Uterus (tissue), 4 donors: Measurements from ENCODE around the gene PUSL1. TPM values are rescaled to one million over a fixed set of nuclear protein-coding genes. Genes with fewer than 3 reads are reported as not detected.

Source experiments
- DNase-seq, 2 donors: peaks; one replicate each; pipeline ENCODE4 v3.0.0-alpha.2; 2019 to 2020
- H3K27ac ChIP-seq, 2 donors: fragments of 200-600 bp; sonication (generic); 1 replicate in 1 of 2; 2 replicates in 1 of 2; pipeline ENCODE4 v1.5.1; 2016 to 2018
- H3K27me3 ChIP-seq, 2 donors: fragments of 200-600 bp; sonication (generic); one replicate each; pipeline ENCODE4 v1.5.1; 2018 to 2019; ENCODE audit warnings: control low read depth in 1 of 2
- H3K36me3 ChIP-seq, 2 donors: fragments of 200-600 bp; sonication (generic); one replicate each; pipeline ENCODE4 v1.5.1; 2019; ENCODE audit warnings: control low read depth in 1 of 2
- H3K4me1 ChIP-seq, 2 donors: fragments of 200-600 bp; sonication (generic); one replicate each; pipeline ENCODE4 v1.5.1; 2018 to 2019; ENCODE audit warnings: control low read depth in 1 of 2
- H3K4me3 ChIP-seq, 2 donors: fragments of 200-600 bp; sonication (generic); 1 replicate in 1 of 2; 2 replicates in 1 of 2; pipeline ENCODE4 v1.5.1; 2018 to 2019; ENCODE audit warnings: mild to moderate bottlenecking in 1 of 2
- H3K9me3 ChIP-seq, 2 donors: fragments of 200-600 bp; sonication (generic); one replicate each; pipeline ENCODE4 v1.5.1; 2019; ENCODE audit warnings: control low read depth in 1 of 2
- POLR2A ChIP-seq, 2 donors: fragments of 450-650 bp; IDR thresholded peaks; one replicate each; pipeline ENCODE4 v1.6.1; 2016; ENCODE audit warnings: antibody characterized with exemption in 2 of 2, mild to moderate bottlenecking in 1 of 2, moderate library complexity in 1 of 2
- intact Hi-C: fragments of 100-400 bp; cut with DNase I; formaldehyde crosslinking; loops from one replicate; pipeline ENCODE4 v1.15.1; 2023; ENCODE audit warnings: low total_unique reads
- total RNA-seq, 4 donors: library from RNA; depleted of rRNA in 3 of 4; stranded (reverse); fragments of >200 nt in 3 of 4; gene quantifications; one replicate each; pipeline versions ENCODE4 v1.1.0 to v1.2.4, GENCODE V29; 2014 to 2023
- TF ChIP-seq, protein P1 (sequence below), 4 experiments: fragments of 200-600 bp in 2 of 4; fragments of 450-650 bp in 2 of 4; sonication (generic) in 2 of 4; IDR thresholded peaks; one replicate each; pipeline ENCODE4 v1.5.1; 2016 to 2019; ENCODE audit warnings: antibody characterized with exemption in 4 of 4, mild to moderate bottlenecking in 2 of 4, moderate library complexity in 1 of 4
- donor health status: DM: yes; HTN: yes; CAD: no.

PUSL1 gene
- total RNA-seq, 4 donors from 2014 or later: 14.7 to 34.1 (median 24.3) TPM

DNA sequence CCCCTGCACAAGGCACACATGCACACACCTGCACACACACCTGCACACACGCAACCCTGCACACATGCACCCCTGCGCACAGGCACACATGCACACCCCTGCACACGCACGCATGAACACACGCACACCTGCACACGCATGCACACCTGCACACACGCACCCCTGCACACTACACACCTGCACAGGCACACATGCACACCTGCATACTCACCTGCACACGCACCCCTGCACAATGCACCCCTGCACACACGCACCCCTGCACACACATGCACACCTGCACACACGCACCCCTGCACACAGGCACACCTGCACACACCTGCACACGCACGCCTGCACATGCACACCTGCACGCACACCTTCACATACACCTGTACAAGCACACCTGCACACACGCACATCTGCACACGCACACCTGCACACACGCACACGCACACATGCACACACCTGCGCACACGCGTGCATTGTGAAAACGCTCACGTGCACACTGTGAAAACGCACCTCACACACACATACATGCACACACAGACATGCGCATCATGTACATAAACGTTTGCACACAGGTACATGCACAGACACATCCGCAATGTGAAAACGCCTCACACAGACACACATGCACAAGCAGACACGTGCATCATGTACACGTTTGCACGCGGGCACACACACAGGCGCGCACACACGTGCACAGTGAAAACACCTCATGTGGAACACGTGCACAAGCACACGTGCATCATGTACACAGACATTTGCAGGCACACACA, 32.6 kb downstream of the PUSL1 start:
- Histone ChIP-seq H3K4me3 (no peak overlapping the region), H3K9me3 (no peaks in the 10 kb centered on the region), H3K36me3 (no peaks in the 10 kb centered on the region), H3K4me1 (peaks cover 0 to 4% of the 10 kb centered on the region in 2 donors), H3K27ac (no peak overlapping the region), H3K27me3 (no peaks in the 10 kb centered on the region)
- intact Hi-C loops: no loop called here
- no peak for TF ChIP-seq POLR2A (IDR thresholded peaks at IDR 0.05)
- TF ChIP-seq, protein P1, sequence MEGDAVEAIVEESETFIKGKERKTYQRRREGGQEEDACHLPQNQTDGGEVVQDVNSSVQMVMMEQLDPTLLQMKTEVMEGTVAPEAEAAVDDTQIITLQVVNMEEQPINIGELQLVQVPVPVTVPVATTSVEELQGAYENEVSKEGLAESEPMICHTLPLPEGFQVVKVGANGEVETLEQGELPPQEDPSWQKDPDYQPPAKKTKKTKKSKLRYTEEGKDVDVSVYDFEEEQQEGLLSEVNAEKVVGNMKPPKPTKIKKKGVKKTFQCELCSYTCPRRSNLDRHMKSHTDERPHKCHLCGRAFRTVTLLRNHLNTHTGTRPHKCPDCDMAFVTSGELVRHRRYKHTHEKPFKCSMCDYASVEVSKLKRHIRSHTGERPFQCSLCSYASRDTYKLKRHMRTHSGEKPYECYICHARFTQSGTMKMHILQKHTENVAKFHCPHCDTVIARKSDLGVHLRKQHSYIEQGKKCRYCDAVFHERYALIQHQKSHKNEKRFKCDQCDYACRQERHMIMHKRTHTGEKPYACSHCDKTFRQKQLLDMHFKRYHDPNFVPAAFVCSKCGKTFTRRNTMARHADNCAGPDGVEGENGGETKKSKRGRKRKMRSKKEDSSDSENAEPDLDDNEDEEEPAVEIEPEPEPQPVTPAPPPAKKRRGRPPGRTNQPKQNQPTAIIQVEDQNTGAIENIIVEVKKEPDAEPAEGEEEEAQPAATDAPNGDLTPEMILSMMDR (IDR thresholded peaks at IDR 0.05): no peak
- DNase-seq: no peak

DNA sequence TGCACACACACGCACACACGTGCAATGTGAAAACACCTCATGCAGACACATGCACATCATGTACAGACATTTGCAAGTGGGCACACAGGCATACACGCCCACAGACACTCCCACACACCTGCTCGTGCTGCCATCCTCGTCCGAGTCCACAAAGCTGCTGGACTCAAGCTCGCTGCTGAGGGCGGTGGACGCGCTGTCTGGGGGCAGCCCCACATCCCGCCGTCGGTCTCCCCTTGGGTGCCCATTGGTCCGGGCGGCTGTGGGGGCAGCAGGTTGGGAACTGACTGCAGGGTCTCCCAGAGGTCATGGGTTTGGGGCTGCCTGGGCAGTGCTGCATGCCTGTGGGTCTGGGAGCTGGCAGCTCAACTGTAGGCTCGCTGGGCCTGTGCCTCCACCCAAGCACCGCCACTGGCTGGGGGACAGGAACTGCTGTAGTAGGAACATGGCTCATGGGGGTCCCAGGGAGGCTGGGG, 33.2 kb downstream of the PUSL1 start:
- Histone ChIP-seq H3K9me3 (no peaks in the 10 kb centered on the region), H3K4me1 (peaks cover 5 to 10% of the 10 kb centered on the region in 2 donors), H3K27me3 (no peaks in the 10 kb centered on the region), H3K4me3 (no peak overlapping the region), H3K36me3 (no peaks in the 10 kb centered on the region), H3K27ac (no peak overlapping the region)
- DNase-seq: no peak
- intact Hi-C loops: no loop called here
- no peak for TF ChIP-seq POLR2A (IDR thresholded peaks at IDR 0.05)
- TF ChIP-seq, protein P1 (IDR thresholded peaks at IDR 0.05): no peak

DNA sequence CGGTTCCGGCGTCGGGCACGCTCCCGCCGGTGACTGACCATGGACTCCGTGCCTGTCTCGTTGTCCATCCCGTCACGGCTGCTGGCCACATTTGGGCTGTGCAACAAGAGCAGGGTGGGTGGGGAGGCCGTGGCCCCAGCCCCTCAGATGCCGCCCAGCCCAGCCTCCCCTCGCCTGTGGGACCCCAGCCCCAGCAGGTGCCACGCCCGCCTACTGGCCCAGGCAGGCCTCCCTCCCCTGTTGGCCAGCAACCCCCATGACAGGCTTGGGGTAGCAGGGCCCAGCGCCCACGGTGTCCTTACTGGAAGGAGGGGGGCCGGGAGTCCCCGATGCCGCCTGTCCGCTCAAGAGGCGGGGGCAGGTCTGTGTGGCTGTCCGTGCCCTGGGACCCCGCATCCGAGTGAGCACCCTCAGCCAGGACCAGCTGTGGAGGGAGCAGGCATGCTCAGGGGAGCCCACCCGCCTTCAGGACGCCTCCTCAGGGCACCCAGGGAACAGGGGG, 33.7 kb downstream of the PUSL1 start:
- no peak overlapping the region for H3K27ac ChIP-seq
- no peaks in the 10 kb centered on the region for H3K27me3 ChIP-seq
- TF ChIP-seq, protein P1 (IDR thresholded peaks at IDR 0.05): no peak
- no peak for TF ChIP-seq POLR2A (IDR thresholded peaks at IDR 0.05)
- intact Hi-C loops: no loop called here
- H3K36me3 ChIP-seq: no peaks in the 10 kb centered on the region
- no peaks in the 10 kb centered on the region for H3K9me3 ChIP-seq
- H3K4me3 ChIP-seq: no peak overlapping the region
- no peak for DNase-seq
- H3K4me1 ChIP-seq: peaks cover 8 to 16% of the 10 kb centered on the region in 2 donors

DNA sequence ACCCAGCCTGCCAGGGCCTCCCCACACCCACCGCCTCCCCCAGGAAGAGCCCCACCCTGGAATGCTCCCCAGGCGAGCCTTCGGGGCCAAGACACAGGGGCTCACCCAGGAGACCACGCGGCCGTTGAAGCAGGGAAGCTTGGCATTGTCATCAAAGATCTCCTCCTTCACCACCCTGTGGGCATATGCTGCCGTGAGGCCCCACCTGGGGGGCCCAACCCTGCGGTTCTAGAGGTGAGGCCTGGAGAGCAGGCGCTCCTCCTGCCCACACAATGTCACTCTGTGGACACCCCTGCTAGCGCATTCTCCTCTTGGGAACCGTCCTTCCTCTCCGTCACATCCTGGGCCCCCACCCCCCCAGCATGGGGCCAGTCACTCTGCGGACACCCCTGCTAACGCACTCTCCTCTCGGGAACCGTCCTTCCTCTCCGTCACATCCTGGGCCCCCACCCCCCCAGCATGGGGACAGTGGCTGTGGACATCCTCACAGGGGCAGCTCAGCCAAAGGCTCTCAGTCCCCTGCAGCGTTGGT, 34.3 kb downstream of the PUSL1 start:
- no peak overlapping the region for H3K4me3 ChIP-seq
- no peaks in the 10 kb centered on the region for H3K9me3 ChIP-seq
- no peak overlapping the region for H3K27ac ChIP-seq
- no peaks in the 10 kb centered on the region for H3K36me3 ChIP-seq
- intact Hi-C loops: no loop called here
- DNase-seq: no peak
- no peaks in the 10 kb centered on the region for H3K27me3 ChIP-seq
- H3K4me1 ChIP-seq: peaks cover 13 to 19% of the 10 kb centered on the region in 2 donors
- no peak for TF ChIP-seq POLR2A (IDR thresholded peaks at IDR 0.05)
- TF ChIP-seq, protein P1 (IDR thresholded peaks at IDR 0.05): no peak

DNA sequence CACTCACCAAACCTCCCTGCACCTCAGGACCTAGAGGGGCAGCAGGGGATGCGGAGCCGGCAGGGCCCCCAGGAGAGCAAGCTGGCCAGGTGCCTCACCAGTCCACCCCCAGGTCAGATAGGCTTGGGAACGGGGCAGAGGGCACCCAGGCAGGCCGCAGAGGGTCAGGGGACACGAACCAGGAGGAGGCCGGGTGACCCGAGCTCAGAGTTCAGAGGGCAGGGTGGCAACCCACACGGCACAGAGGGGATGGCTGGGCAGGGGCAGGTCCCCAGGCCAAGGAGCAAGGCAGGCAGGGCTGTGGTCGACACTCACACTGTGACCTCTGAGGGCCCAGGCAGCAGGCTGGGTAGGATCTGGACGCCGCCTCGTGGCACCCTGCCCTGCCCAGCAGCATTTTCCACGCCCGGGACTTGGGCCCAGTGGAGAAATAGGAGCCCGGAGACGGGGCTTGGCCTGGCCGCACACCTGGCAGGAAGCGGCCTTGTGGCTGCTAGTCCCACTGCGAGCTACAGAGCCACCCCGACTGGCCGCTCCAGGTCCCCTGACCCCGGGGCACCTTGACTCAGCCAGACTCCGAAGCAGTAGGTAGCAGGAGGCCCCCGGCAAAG, 35.5 kb downstream of the PUSL1 start:
- Histone ChIP-seq H3K36me3 (no peaks in the 10 kb centered on the region), H3K4me1 (peaks cover 16 to 25% of the 10 kb centered on the region in 2 donors), H3K9me3 (no peaks in the 10 kb centered on the region), H3K4me3 (no peak overlapping the region), H3K27ac (no peak overlapping the region), H3K27me3 (no peaks in the 10 kb centered on the region)
- DNase-seq: no peak
- TF ChIP-seq, protein P1 (IDR thresholded peaks at IDR 0.05): no peak
- no peak for TF ChIP-seq POLR2A (IDR thresholded peaks at IDR 0.05)
- intact Hi-C loops: no loop called here
